CD4-positive, alpha-beta T cell treated with Interleukin-21 for 1 hour (primary cell): ENCODE measurements around the gene ADI1.
A peak's percentile ranks its signal among the peaks of the same experiment; 100 is the strongest.
"Not testable (repeated sequence)": the region's sequence is repeated elsewhere in the genome, so short reads cannot be mapped to it uniquely, and the experiment has no call there.

Experiments used
- DNase-seq: peaks from one replicate; pipeline ENCODE4 v3.0.0-alpha.2; 2020

The ADI1 gene

DNA sequence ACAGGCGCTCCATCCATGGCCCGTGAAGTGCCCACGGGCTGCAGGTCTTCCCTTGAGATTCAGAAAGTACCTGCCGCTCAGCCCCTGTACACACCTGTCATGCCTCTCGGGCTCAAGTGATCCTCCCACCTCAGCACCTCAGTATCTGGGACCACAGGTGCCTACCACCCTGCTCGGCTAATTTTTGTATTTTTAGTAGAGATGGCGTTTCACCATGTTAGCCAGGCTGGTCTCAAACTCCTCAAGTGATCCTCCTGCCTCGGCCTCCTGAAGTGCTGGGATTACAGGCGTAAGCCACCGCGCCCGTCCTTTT is 26.9 kb downstream of the ADI1 start:
- not testable (repeated sequence) for DNase-seq

DNA sequence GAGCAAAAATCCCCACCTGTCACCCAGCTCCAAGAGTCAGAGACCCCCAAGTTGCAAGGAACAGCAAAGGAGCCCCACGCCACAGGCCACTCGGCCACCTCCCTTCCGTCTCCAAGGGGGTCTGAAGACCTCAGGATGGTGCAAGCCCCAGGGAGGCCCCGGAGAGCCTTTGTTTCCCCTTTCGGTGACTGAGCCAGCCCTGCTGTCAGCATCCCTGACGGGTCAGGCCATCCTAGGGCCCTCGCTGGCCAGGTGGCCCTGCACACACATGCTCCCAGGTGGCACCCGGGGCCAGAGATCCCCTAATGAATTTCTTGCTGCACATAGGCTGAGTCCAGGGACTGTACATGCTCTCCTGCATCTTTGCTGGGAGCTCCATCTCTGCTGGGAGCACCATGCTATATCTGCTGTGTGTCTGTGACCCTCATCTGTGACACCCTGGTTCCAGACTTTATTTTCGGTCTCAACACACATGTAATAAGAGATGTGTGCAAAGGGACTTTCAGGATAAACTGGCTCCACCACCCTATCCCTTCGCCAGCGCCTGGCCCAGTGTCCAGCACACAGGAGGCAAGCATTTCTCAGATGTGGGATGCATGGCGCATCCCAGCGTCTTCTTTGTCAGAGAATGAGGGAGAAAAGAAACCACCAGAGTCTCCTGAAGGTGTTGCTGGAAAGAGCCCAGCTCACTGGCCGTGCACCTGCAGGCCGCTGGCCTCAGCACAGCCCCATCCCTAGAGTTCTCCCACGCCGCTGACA is 27.4 kb downstream of the ADI1 start:
- no peak for DNase-seq

DNA sequence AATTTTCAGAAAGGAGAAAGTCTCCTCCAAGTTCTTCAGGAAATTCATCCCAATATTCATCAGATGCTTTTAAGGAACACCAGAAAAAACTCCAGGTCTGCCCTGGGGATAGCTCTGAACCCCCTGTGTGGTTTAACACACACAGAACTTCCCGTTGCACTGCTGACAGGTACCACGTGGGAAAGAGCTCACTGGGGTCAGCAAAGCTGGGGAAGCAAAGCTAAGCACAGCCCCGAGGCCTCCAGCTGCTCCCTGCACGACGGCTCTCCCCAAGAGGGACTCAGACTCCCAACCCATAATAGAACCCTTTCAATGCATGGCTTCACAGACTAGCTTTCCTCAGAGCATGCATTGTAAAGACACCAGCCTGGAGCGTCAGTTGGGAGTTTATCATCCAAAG is 28.0 kb downstream of the ADI1 start:
- no peak for DNase-seq

GRCh38 chr2:3490191-3491170 is 28.9 kb downstream of the ADI1 start:
- DNase-seq: no peak

DNA sequence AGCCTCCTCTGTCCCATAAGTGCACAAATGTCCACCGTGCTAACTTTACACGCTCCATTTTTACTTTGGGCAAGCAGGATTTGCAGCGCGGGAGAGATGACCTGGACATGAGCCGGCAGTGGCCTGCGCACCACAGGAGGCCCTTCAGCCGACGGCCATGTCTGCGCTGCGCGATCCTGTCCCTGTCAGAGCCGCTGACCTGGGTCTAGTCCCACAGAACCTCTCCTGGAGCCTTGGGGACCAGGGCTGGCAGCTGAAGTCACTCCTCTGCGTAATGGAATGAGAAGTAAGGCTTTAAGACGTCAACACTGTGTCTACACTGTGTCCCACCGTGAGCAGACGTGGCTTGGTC is 29.6 kb downstream of the ADI1 start:
- DNase-seq: no peak

DNA sequence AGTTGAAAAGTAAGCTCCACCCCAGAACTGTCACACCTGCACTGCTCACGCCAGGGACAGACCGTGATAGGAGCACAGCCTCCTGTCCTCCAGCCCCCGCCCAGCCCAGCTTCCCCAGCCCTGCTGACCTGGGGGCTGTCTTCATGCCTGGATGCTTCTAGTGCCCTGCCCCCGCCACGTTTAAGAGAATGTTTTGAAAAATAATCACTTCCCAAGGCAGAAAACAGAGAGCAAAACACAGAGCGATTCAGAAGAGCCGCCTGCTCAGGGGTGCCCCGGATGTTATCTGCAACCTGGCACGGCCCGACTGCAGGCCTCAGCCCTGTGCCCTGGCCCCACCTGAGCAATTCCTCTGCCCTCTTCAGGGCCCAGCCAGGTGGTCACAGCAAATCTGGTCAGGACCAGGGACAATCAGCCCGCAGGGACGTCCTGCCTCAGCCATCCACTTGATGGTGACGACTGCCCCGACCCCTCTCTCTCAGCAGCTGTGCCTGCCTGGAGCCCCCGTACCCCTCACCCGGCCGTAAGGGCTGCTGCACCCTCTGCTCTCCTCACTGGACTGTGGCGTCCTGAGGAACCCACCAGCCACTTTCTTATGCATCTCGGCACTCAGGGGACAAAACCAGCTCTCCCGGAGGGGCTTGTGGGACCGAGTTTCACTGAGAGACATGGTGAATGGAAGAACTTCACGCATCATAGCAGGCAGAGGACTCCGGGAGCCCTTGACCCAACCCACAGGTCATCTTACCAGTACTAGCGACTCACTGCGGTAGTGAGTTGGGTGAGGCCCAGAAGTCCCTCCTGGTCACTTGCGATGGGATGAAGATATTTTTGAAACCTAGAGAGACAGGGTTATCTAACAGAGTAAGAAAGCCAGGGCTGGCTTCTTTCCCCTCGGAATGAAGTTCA is 30.2 kb downstream of the ADI1 start:
- no peak for DNase-seq

DNA sequence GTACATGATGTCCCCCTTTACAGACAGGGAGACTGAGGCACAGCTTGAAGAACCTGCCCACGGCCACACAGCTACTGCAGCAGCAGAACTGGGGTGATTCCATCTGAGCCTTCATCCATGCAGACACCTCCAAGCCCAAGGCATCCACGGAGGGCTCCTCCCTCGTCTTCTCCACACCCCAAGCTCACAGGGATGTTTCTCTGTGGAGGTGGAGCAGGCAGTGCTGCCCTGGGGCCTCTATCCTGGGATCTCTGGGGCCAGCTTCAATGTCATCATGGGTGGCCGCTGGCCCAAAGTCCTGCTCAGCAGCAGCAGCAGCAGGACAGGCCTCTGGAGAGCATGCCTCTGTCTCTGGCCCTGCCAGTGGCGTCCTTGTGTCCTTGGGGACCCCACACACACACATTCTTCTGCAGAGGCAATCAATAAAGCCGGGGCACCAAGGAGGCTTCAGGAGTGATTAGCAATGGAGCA is 31.2 kb downstream of the ADI1 start:
- no peak for DNase-seq

GRCh38 chr2:3487432-3487831 is 31.9 kb downstream of the ADI1 start:
- no peak for DNase-seq

DNA sequence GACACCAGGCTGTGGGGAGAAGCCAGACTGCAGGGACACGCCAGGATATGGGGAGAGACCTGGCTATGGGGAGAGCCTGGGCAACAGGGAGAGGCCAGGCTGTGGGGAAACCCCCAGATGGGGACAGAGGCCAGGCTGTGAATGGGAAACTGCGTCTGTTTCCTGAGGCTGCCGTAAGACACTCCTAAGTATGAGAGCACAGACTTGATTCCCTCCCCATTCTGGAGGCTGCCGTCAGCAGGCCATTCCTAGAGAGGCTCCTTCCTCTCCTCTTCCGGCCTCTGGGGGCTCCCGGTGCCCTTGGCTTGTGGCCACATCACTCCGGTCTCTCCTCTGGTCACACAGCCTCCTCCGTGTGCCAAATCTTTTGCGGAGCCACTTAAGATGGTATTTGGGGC is 32.3 kb downstream of the ADI1 start:
- DNase-seq: no peak

GRCh38 chr2:3486047-3487027 is 33.0 kb downstream of the ADI1 start:
- DNase-seq: no peak

DNA sequence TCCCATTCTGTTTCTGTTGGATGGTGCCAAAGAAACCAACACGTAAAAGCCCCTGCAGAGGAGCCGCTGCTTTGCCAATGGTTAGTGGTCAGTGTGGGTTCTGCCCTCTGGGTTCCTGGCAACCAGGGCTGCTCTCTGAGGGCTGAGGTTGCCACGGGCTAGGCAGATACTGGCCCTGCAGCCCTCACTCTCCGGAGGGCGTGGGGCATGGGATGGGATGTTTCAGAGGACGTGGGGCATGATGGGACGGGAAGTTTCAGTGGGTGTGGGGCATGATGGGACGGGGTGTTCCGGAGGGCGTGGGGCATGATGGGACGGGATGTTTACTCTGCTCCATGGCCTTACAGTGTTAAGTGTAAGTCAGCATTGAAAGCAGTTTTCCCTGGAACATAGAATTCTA is 34.2 kb downstream of the ADI1 start:
- DNase-seq: no peak

DNA sequence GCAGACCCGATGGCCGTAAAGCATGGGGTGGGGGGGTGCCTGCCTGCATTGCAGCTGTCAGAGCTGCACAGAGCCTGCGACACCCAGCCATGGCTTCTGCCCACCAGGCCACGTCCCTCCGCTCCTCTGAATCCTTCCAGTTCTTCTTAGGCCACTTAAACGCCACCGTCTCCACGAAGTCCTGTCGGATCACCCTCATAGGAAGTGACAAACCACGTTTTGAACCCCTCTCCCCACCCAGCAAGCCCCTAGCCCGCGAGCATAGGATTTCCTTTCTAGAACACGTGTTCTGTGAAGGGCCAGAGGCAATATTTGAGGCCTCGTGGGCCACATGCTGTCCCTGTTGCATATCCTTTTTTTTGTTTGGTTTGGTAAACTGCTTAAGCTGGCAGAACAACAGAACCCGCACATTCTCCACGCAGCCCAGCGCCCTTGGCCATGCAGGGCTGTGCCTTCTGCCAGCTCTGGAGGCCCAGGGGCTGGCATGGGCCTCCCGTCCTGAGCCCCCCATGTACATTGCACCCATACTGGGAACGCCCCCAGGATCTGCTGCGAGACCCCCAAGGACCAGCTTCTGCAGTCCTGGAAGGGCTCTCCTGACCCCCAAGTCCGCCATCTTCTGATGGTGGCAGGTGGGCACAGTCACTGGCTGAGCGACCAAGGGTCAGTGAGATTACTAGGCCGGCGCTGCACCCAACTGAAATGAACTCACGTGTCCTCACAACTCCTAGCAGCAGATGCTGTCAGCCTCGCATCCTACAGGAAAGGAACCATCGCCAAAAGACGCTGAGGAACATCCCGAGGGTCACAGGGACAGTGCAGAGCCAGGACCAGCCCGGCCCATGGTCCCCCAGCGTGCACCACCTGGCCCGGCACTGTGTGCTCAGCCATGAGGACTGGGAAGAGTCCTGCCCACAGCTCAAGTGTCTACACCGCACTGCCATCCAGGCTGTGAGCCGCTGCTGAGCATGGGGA is 35.1 kb downstream of the ADI1 start:
- no peak for DNase-seq

GRCh38 chr2:3483227-3483985 is 35.9 kb downstream of the ADI1 start:
- DNase-seq: peak; percentile 69

- DNase-seq: no peak
These were observed 36.9 kb downstream of the ADI1 start for GRCh38 chr2:3482363-3482821.

DNA sequence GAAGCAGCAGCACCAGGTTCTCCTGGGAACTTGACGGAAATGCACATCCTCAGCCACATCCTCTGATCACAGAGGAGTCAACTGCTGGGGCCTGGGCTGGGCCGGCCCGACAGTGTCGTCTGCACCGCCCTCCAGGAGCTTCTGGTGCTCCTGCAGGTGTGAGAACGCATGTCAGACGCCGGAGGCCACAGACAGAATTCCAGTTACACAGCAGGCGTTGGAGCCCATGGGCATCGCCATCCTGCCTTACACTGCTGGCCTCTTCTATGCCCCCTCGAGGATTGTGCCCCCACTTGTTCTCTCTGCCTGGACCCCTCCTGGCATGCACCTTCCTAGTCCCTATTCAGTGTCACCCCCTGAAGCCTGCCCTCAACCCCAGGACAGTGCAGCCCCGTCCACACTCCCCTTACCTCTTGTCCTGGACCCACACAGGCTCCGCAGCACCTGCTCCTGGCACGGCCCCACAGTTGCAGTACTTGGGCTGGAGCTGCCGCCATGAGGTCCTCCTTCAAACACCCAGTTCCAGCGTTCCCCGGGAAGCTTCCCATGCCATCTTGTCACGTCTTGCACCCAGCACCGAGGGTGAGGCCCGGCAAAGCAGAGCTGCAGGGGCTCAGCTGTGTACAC is 37.5 kb downstream of the ADI1 start:
- DNase-seq: no peak

- DNase-seq: no peak
These were observed 38.3 kb downstream of the ADI1 start for GRCh38 chr2:3481011-3481400.

DNA sequence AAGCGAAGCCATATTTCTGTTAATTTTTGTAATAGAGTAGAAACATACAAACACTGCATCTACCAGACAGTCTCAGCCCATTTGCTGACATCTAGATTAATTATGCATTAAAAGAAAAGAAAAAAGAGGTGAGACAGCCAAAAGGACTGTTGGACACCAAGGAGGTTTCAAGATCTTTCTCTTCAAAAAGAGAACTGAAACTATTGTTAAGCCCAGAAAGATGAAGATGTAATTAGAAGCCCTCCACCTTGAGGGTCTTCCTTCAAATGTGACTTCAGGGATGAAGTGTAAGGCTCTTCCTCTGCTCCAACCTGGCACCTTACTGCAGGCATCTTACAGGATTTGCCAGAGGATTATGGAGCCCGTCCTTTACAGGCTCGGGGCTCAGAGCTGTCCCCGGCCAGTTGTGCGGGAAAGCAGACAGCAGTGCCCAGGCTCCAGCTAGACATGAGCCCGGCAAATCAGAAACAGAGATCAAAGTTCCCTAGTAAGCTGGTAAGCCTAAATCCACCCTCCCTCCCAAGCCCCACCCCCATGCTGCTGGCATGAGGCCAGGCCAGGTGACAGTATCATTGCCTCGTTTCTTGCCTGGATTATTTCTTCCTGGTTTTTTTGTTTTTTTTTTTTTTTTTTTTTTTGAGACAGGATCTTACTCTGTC is 38.9 kb downstream of the ADI1 start:
- DNase-seq: no peak

DNA sequence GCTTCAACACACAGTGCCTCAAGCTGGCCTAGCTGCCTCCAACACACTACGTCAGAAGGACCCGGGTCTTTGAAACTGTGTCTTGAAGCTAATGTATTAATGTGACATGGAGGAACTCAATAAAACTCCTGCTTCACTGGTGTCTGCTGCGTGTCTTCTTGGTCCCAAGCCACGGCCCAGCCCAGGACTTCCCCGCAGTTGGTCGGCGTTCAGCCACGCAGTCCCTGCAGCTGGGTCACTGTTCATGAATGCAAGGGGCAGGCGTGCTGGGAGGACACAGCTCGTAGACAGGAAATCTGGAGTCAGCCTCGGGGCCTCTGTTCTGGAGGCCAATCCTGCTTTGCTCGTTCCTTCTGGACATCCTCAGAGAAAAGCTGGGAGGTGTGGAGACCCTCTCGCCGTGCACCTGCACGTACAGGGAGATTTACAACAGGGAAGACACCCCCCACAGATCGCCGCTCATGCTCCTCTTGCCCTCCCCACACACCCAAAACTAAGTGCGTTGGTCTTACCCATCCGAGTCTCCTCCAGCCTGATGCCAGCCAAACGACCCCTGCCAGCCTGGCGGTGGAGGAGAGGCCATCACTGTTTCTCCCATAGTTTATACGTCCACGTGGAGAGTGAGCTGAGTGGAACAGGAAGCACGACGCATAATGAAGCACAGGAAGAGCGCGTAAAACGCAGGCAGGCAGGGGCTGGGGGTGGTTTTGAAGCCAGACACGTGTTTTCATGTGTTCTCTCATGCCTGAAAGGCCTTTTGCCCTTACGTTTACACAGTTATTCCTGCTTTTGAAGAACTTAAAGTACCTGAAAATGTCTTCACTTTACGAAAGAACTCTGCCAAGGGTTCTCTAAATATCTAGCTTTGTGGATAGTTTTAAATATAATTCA is 39.7 kb downstream of the ADI1 start:
- no peak for DNase-seq
